Coronary artery (tissue), 2 donors: ENCODE measurements around the gene UPP1.
"Not testable (repeated sequence)": the region's sequence is repeated elsewhere in the genome, so short reads cannot be mapped to it uniquely, and the experiment has no call there.

ENCODE experiments used
- DNase-seq: peaks from one replicate; pipeline ENCODE4 v3.0.0-alpha.2; 2017; ENCODE audit warnings: low spot score
- H3K27ac ChIP-seq, 2 donors: fragments of 200-600 bp; sonication (generic); one replicate each; pipeline ENCODE4 v1.5.1; 2016 to 2019
- H3K4me3 ChIP-seq: fragments of 200-600 bp; sonication (generic); 2 replicates; pipeline ENCODE4 v1.5.1; 2016; ENCODE audit warnings: mild to moderate bottlenecking, moderate library complexity
- TF ChIP-seq, protein P1 (sequence below): fragments of 200-600 bp; sonication (generic); IDR thresholded peaks from one replicate; pipeline ENCODE4 v1.5.1; 2019; ENCODE audit warnings: antibody characterized with exemption

UPP1 gene

DNA sequence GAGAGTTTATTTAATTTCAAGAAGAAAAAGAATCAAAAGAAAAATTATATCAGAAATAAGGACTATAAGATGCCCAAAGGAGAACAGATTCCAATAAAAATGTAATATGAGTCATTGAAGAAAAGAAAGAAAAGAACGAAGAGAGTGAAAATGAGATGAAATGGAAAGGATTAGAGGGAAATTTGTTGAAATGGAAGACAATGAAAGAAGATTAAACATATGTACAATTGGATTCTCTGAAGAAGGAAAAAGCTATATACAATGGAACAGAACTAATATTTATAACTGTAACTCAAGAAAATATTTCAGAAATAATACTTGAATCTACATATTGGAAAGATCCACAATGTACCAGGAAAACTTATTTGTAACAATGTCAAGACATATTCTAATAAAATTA lies 25.1 kb upstream of the UPP1 start:
- Histone ChIP-seq H3K4me3 (no peak overlapping the region), H3K27ac (no peak overlapping the region)
- TF ChIP-seq, protein P1, sequence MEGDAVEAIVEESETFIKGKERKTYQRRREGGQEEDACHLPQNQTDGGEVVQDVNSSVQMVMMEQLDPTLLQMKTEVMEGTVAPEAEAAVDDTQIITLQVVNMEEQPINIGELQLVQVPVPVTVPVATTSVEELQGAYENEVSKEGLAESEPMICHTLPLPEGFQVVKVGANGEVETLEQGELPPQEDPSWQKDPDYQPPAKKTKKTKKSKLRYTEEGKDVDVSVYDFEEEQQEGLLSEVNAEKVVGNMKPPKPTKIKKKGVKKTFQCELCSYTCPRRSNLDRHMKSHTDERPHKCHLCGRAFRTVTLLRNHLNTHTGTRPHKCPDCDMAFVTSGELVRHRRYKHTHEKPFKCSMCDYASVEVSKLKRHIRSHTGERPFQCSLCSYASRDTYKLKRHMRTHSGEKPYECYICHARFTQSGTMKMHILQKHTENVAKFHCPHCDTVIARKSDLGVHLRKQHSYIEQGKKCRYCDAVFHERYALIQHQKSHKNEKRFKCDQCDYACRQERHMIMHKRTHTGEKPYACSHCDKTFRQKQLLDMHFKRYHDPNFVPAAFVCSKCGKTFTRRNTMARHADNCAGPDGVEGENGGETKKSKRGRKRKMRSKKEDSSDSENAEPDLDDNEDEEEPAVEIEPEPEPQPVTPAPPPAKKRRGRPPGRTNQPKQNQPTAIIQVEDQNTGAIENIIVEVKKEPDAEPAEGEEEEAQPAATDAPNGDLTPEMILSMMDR: no peak
- DNase-seq: no peak

DNA sequence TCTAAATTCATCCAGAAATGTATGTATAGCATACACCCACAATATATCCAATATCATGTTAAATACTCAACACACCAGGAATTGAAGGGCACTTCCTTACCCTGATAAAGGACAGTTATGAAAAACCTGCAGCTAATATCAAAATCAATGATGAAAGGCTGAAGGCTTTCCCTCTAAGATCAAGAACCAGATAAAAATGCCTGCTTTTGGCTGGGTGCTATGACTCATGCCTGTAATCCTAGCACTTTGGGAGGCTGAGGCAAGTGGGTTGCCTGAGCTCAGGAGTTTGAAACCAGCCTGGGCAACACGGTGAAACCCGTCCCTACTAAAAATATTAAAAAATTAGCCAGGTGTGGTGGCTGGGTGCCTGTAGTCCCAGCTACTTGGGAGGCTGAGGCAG lies 21.6 kb upstream of the UPP1 start:
- DNase-seq: no peak
- no peak overlapping the region for H3K4me3 ChIP-seq
- TF ChIP-seq, protein P1: no peak
- H3K27ac ChIP-seq: no peak overlapping the region

DNA sequence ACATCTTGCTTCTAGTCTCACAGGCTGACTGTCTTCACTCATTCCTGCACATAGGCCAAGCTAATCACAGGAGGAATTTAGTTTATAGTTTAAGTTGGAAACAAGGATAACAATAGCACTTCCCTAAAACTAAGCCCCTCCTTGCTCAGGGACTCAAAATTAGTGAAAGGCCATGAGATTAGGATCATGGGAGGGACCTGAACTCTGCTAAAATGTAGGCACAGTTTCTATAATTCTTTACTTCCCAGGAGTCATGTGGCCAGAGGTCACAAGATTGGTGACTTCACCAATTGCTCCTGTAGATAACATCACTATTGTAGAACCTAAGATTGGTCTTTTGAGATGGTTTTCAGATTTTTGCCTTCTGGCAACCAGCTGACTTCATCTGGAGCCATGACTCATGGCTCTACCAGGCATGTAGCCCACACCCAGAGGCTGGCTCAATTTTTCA lies 14.8 kb upstream of the UPP1 start:
- TF ChIP-seq, protein P1: no peak
- Histone ChIP-seq H3K27ac (no peak overlapping the region), H3K4me3 (no peak overlapping the region)
- no peak for DNase-seq

DNA sequence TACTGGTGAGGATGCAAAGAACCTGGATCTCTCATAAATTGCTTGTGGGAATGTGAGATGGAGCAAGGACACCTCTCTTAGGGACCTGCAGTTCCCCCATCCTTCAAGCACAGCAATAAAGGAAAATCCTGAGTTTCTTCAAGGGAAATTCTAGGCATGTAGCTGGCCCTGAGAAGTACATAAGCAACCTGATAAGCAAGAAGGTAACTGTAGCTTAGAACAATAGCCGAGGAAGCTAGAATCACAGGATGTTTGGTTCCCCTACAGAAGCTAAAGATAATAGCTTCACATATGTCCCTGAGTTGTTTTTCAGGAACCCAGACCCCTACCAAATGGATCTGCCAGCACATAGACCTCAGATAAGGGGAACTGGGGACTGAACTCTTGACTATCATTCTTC lies 11.6 kb upstream of the UPP1 start:
- no peak for DNase-seq
- H3K27ac ChIP-seq: no peak overlapping the region
- H3K4me3 ChIP-seq: no peak overlapping the region
- TF ChIP-seq, protein P1: no peak

DNA sequence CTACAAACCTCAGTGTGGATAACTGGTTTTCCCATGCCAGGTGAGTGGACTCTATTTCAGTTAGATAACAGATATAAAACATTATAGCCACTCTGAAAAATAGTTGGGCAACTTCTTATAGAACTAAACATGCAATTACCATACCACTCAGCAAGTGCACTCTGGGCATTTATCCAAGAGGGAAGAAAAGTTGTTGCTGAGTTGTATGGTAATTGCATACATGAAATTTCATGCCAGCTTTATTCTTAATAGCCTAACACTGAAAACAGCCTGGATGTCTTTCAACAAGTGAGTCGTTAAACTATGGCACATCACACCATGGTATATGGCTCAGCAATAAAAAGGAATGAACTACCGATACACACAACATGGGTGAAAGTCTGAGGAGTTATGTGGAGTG lies 10.6 kb upstream of the UPP1 start:
- no peak for DNase-seq
- TF ChIP-seq, protein P1: no peak
- no peak overlapping the region for H3K4me3 ChIP-seq
- H3K27ac ChIP-seq: no peak overlapping the region

DNA sequence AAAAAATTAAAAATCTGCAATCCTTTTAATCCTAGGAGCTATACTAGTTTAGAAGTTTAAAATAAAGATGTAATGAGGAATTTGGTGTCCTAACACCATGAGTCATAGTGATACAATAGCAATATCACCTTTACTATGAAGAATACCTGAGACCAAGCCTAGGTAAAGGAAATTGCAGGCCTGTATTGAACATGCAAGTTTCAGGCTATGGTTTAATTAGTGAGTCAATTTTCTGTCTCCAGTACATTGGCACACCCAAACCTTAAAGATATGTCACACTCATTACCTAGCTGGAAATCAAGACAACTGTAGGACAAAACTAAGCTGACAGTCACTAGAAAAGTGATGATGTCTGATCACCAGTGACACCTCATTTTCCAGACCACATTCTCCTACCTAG lies 6.7 kb upstream of the UPP1 start:
- not testable (repeated sequence) for H3K4me3 ChIP-seq, DNase-seq, H3K27ac ChIP-seq

DNA sequence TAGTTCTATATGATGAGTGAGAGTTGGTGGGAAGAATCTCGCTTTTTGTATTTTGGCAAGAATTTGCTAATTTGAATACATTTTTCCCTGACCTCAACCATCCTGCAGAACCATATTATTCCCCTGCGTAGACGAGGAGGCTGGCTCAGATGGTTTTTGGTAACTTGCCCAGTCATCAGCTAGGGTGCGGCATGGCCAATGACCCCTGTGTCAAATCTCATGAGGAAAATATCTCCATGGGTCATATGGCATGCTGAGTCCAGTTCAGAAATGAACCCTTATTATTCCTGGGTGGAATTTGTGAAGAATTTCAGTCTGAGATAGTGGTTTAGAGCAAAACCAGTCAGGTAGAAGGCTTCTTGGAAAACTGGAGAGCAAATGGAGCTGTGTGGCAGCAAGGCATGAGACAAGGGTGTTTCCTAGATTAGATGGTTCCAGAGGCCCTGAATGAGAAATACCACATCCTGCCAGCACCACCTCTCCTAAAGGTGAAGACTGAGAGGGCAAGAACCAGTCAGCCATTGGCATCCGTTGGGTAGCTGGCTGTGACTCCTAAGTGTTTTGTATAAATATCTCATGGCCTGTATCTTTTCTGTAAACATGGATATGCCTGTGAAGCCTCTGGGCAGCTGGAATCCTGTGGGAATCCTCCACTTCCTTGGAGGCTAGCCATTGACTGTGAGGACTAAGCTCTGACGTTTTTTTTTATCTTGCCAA lies 5.8 kb upstream of the UPP1 start:
- no peak overlapping the region for H3K4me3 ChIP-seq
- no peak for DNase-seq
- no peak overlapping the region for H3K27ac ChIP-seq
- TF ChIP-seq, protein P1: no peak
